ENCODE results near the gene CST8. TPM values are rescaled to one million over a fixed set of nuclear protein-coding genes. Genes with fewer than 3 reads are reported as not detected.
A peak's percentile ranks its signal among the peaks of the same experiment; 100 is the strongest.

CST8 gene
- total RNA-seq, 1 donor from 2014 or later: not detected

DNA sequence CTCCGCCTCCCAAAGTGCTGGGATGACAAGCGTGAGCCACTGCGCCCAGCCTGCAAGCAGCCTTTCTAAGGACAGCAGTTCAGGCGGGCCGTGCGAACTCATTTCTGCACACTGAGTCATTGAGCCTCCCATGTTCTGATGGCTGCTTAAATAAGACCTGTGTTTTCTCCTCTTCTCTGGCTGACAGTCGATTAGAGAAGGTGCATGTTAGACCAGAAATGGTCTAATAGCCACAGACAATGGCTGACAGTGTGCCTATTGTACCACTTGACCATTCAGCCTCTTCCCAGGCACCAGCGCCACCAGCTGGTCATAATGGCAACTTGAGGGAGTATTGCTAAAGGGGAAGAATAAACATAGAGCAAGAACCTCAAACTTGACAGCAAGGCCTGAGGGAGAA is 44.4 kb upstream of the CST8 start:
- peak; percentile 68 for ATAC-seq
- no peaks in the 10 kb centered on the region for H3K27me3 ChIP-seq
- no peak overlapping the region for H3K27ac ChIP-seq
- no peaks in the 10 kb centered on the region for H3K9me3 ChIP-seq
- no peak for DNase-seq
- no peak overlapping the region for H3K4me3 ChIP-seq
- H3K4me1 ChIP-seq: no peaks in the 10 kb centered on the region
- intact Hi-C loops (cut with DNase I): no loop called here
- no peaks in the 10 kb centered on the region for H3K36me3 ChIP-seq
- TF ChIP-seq, protein P1, sequence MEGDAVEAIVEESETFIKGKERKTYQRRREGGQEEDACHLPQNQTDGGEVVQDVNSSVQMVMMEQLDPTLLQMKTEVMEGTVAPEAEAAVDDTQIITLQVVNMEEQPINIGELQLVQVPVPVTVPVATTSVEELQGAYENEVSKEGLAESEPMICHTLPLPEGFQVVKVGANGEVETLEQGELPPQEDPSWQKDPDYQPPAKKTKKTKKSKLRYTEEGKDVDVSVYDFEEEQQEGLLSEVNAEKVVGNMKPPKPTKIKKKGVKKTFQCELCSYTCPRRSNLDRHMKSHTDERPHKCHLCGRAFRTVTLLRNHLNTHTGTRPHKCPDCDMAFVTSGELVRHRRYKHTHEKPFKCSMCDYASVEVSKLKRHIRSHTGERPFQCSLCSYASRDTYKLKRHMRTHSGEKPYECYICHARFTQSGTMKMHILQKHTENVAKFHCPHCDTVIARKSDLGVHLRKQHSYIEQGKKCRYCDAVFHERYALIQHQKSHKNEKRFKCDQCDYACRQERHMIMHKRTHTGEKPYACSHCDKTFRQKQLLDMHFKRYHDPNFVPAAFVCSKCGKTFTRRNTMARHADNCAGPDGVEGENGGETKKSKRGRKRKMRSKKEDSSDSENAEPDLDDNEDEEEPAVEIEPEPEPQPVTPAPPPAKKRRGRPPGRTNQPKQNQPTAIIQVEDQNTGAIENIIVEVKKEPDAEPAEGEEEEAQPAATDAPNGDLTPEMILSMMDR (IDR thresholded peaks at IDR 0.05): peak; percentile 52

DNA sequence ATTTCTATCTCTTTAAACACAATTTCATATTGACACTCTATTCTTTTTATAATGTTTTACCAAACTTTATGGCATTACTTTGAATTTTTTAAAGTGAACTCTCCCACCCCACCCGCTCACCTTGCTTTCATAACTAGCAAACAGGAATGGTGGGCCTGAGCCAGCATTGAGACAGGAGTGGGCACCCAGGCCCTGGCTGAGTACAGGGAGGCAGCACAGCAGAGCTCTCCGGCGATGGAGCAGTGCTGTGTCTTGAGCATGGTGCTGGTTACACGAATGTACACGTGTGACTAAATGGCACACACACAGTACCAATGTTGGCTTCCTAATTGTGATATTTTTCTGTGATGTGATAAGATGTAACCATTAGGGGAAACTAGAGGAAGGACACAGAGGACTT is 42.8 kb upstream of the CST8 start:
- no peaks in the 10 kb centered on the region for H3K36me3 ChIP-seq
- ATAC-seq (no peak), DNase-seq (no peak)
- no peaks in the 10 kb centered on the region for H3K9me3 ChIP-seq
- intact Hi-C loops (cut with DNase I): no loop called here
- no peaks in the 10 kb centered on the region for H3K4me1 ChIP-seq
- peaks cover under 1% of the 10 kb centered on the region for H3K27me3 ChIP-seq
- TF ChIP-seq, protein P1 (IDR thresholded peaks at IDR 0.05): no peak
- H3K4me3 ChIP-seq: no peak overlapping the region
- H3K27ac ChIP-seq: no peak overlapping the region

DNA sequence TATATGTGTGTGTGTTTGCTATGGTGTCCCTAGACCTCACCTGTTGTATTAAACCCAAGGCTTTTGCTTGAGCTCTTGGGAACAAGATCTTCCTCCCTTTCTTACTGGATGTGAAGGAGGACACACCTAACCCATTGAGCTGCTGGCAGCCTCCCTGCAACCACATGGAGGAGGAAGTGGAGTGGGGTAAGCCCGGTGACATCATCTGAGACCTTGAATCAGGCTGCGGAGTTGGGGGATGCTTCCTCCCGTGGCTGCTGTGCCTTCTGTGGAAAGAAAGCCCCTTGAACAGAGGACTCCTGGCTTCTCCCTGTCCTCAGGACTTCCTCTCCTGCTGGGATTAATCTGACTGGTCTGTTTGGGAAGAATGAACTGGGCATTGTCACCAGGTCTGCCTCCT is 41.5 kb upstream of the CST8 start:
- H3K4me1 ChIP-seq: no peaks in the 10 kb centered on the region
- no peak overlapping the region for H3K27ac ChIP-seq
- no peak overlapping the region for H3K4me3 ChIP-seq
- H3K27me3 ChIP-seq: peaks cover 8% of the 10 kb centered on the region
- no peaks in the 10 kb centered on the region for H3K9me3 ChIP-seq
- DNase-seq (no peak), ATAC-seq (peak; percentile 23)
- no peaks in the 10 kb centered on the region for H3K36me3 ChIP-seq
- TF ChIP-seq, protein P1 (IDR thresholded peaks at IDR 0.05): no peak
- intact Hi-C loops (cut with DNase I): no loop called here

DNA sequence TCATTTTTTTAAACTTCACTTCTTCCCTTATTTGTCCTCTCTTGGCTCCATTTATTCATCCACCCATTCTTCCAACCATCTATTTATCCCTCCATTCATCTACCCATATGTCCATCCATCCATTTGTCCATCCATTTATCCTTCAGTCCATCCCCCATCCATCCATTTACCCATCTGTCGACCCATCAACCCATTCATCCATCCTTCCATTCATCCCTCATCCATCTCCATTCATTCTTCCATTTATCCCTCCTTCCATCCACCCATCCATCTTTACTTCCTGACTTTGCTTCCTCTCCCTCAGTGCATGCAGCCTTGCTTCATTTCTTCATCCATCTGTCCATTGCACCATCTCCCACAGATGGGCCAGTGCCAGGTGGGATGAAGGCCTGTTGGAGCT is 40.0 kb upstream of the CST8 start:
- DNase-seq (no peak), ATAC-seq (no peak)
- intact Hi-C loops (cut with DNase I): no loop called here
- peaks cover 8% of the 10 kb centered on the region for H3K27me3 ChIP-seq
- no peaks in the 10 kb centered on the region for H3K36me3 ChIP-seq
- H3K27ac ChIP-seq: no peak overlapping the region
- no peak overlapping the region for H3K4me3 ChIP-seq
- H3K9me3 ChIP-seq: no peaks in the 10 kb centered on the region
- no peaks in the 10 kb centered on the region for H3K4me1 ChIP-seq
- TF ChIP-seq, protein P1 (IDR thresholded peaks at IDR 0.05): no peak

DNA sequence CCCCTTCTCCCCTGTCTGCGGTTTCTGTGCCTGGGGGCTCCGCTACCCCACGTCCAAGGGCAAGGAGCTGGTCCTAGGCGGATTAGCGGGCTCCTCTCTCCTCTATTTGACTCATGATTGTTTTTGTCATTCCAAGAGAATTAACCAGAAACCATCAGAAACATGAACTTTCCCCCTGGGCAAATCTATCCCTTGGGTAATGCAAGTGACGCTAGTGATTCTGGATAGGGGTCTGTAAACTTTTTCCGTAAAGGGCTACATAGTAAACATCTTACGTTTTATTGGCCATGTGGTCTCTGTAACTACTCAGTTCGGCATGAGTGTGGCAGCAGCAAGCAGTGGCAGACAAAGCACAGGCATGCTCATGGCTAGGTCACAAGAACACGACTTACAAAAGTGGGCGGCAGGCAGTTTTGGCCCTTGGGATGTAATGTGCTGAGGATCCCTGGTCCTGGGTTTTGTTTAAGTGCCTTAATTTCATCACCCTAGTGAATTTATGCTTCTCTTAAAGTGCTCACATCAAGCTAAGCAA is 38.9 kb upstream of the CST8 start:
- ATAC-seq (no peak), DNase-seq (no peak)
- H3K4me3 ChIP-seq: no peak overlapping the region
- intact Hi-C loops (cut with DNase I): no loop called here
- H3K36me3 ChIP-seq: no peaks in the 10 kb centered on the region
- H3K27me3 ChIP-seq: peaks cover 8% of the 10 kb centered on the region
- no peak overlapping the region for H3K27ac ChIP-seq
- TF ChIP-seq, protein P1 (IDR thresholded peaks at IDR 0.05): no peak
- no peaks in the 10 kb centered on the region for H3K9me3 ChIP-seq
- no peaks in the 10 kb centered on the region for H3K4me1 ChIP-seq

DNA sequence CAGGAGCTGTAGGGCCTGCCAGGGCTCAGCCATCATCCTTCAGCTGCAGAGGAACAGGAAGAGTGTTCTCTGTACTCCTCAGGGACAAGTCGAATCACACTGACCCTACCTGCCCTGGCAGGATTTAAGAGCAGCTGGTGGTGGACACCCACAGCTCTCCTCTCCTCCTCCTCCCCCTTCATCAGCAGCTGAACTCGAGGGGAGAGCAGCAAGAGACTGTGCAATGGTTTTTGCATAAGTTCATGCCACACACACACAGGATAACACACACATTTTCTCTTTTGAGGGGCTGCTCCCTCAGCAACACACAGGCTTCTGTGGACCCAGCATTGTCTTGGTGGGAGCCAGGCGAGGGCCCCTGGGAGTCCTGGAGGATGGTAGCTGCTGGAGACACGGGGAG is 38.1 kb upstream of the CST8 start, which contains the start of gene CST11:
TSS of gene CST11 (minus strand) at position 101 of the 400 bp plus-strand sequence. CDS start at position 36, 65 bp downstream.
- no peak within 1 kb of the TSS for H3K4me3 ChIP-seq
- intact Hi-C loops (cut with DNase I): no loop called here
- H3K4me1 ChIP-seq: no peaks in the 10 kb centered on the region
- DNase-seq (no peak), ATAC-seq (no peak)
- H3K27ac ChIP-seq: no peak within 1 kb of the TSS
- peaks cover 8% of the 10 kb centered on the region for H3K27me3 ChIP-seq
- TF ChIP-seq, protein P1 (IDR thresholded peaks at IDR 0.05): no peak
- H3K9me3 ChIP-seq: no peaks in the 10 kb centered on the region
- no peaks in the 10 kb centered on the region for H3K36me3 ChIP-seq
